ENCODE data around the gene NDE1.

GRCh38 chr16:15715221-15715620 lies 65.2 kb downstream of the NDE1 start:
- no peak for TF ChIP-seq POLR2A (IDR thresholded peaks at IDR 0.05; ENCODE audit: low read depth, low read length)
- no peak for TF ChIP-seq POLR2AphosphoS5 (IDR thresholded peaks at IDR 0.05; ENCODE audit: low read depth, low read length)
- TF ChIP-seq TAF1 (IDR thresholded peaks at IDR 0.05; ENCODE audit: borderline replicate concordance, low read depth, low read length), result no peak

All from GM12892 (cell line).